Fibroblast of mammary gland (primary cell): ENCODE results near the gene S100A10.

Experiments
- DNase-seq: peaks from one replicate; pipeline ENCODE4 v3.0.0-alpha.2; 2010; ENCODE audit warnings: low read depth
- H3K4me3 ChIP-seq: 2 replicates; pipeline ENCODE4 v1.5.1; 2011; ENCODE audit warnings: low read depth, mild to moderate bottlenecking, low read length, moderate library complexity; ENCODE audit not compliant: control insufficient read depth
- TF ChIP-seq, protein P1 (sequence below): conservative IDR thresholded peaks from 2 replicates; pipeline ENCODE4 v1.5.1; 2011; ENCODE audit warnings: low read depth, low read length, inconsistent platforms; ENCODE audit not compliant: control insufficient read depth, insufficient read depth

S100A10 gene

DNA sequence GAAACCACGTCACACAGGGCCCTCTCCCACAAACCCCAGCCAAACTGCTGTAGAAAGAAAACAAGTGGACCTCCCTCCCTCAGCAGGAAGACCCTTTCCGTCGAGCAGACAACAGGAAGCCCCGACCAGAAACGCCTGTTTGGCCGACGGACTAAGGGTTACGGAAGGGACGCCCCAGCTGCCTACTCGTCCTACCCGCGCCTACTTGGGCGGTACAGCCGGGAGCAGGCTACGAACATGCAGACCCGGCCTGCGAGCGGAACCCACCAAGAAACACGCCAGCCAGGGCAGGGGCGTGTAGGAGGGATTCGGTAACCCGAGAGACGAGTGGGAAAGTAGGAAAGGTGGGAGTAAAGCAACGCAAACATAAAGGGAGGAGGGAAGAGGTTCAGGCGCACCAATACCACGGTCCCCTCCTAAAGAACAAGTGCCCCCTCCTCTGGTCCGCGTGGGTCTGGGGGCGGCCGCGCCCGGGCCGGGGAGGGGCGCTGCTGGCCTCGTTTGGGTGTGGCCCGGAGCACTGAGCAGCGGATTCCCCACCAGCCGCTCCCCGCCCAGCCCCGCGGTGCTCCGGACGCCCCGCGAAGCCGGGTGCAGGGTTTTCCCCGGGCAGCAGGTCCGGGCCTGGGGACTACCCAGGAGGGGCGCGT, 450 bp downstream of the S100A10 start:
- DNase-seq = no peak
- TF ChIP-seq, protein P1, sequence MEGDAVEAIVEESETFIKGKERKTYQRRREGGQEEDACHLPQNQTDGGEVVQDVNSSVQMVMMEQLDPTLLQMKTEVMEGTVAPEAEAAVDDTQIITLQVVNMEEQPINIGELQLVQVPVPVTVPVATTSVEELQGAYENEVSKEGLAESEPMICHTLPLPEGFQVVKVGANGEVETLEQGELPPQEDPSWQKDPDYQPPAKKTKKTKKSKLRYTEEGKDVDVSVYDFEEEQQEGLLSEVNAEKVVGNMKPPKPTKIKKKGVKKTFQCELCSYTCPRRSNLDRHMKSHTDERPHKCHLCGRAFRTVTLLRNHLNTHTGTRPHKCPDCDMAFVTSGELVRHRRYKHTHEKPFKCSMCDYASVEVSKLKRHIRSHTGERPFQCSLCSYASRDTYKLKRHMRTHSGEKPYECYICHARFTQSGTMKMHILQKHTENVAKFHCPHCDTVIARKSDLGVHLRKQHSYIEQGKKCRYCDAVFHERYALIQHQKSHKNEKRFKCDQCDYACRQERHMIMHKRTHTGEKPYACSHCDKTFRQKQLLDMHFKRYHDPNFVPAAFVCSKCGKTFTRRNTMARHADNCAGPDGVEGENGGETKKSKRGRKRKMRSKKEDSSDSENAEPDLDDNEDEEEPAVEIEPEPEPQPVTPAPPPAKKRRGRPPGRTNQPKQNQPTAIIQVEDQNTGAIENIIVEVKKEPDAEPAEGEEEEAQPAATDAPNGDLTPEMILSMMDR = no peak

GRCh38 chr1:151992303-151993083, 1.2 kb downstream of the S100A10 start:
- TF ChIP-seq, protein P1 = no peak
- DNase-seq = peak; percentile 96
- peak overlapping the region; percentile 66 for H3K4me3 ChIP-seq

More for the DNA sequence above, 450 bp downstream of the S100A10 start:
- peak overlapping the region; percentile 66 for H3K4me3 ChIP-seq

DNA sequence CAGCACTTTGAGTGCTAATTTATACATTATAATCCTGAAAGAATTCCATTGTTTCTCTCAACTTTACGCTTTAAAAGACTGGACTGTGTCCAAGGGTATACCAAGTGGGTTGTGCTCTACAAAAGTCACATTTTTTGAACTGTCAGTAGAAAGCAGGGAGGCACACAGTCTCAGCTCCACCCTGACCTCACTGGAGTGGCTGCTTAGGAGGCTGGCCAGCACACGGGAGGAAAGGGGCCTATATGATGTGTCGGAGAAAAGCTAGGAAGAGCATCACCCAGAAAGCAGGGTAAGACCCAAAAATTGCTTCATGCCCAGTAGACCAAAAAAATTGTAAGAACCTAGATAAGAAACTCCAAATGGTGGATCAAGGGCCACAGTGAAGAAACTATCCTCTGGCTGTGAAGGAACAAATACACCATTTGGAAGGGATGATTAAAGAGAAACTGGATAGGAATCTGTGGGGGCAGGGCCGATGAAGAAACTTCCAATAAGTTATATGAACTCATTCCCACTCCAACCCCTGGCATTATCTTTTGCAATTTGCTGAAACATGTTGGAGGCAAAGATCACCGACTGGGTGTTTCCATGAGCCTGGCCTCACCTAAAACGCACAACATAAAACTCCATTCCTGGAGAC, 1.9 kb downstream of the S100A10 start:
- H3K4me3 ChIP-seq = peak overlapping the region; percentile 66
- TF ChIP-seq, protein P1 = no peak
- no peak for DNase-seq

- TF ChIP-seq, protein P1 = no peak
- DNase-seq = peak; percentile 77
- peak overlapping the region; percentile 66 for H3K4me3 ChIP-seq
Observed at GRCh38 chr1:151990856-151991198, 2.8 kb downstream of the S100A10 start.

GRCh38 chr1:151990058-151990855, 3.4 kb downstream of the S100A10 start:
- TF ChIP-seq, protein P1 = no peak
- peak overlapping the region; percentile 66 for H3K4me3 ChIP-seq
- DNase-seq = no peak

DNA sequence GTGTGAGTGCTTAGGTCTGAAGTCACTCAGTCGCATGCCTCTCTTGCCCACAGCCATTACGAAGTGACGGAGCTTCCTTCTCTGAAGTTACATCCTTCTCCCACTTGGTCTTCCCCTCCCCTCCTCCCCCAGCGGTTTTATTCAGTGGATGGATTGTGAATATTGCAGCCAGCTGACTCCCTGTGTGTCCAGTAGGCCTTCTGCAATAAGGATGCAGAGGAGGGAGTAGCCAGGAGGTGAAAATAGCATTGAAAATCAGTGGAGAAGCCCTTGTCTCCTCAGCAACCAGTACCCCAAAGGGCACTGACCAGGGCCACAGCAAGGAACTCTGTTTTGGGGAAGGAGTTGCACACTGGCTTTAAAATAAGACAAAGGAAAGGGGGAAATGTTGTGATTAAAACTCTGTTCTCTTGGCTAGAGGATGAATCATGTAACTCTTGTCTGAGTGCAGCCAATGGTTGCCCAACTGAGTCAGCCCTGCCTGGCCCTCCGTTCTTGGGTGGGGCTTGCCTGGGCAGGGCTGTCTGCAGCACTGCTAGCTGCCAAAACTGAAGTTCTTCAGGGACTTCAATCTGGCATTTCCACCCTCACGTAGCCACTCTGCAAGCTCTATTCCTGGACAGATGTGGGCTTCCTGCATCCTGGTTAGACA, 4.3 kb downstream of the S100A10 start:
- TF ChIP-seq, protein P1 = no peak
- peak; percentile 91 for DNase-seq
- H3K4me3 ChIP-seq = peak overlapping the region; percentile 30
